Panc1 (cell line): ENCODE measurements around the gene CLSTN2.

Experiments used
- CTCF ChIP-seq: fragments of 450-650 bp; IDR thresholded peaks from 2 replicates; pipeline ENCODE4 v1.5.1; 2017; ENCODE audit warnings: mild to moderate bottlenecking
- SIN3A ChIP-seq: IDR thresholded peaks from 2 replicates; pipeline ENCODE4 v1.6.1; 2012; ENCODE audit warnings: low read depth, mild to moderate bottlenecking, low read length, moderate library complexity, borderline replicate concordance; ENCODE audit not compliant: insufficient read depth
- TCF7L2 ChIP-seq: IDR thresholded peaks from 2 replicates; pipeline ENCODE4 v1.6.1; 2011; ENCODE audit warnings: mild to moderate bottlenecking, low read depth, low read length, inconsistent platforms

DNA sequence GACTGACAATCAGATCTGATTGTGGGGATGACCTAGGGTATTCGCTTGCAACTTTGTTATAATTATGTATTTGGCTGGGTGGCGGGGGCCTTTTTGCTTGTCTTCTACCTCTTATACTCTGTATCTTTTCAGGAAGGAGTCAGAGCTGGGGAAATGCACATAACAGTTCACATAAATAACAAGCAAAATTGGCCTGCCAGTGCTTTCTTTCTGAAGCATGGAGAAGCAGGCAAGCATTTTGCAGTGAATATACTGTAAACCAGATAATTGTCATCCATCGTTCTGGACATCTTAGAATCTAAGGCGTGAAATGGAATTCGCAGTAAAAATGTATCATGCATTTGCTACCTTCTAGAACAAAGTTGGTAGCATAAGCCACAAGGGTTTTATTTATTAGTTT, 227.6 kb downstream of the CLSTN2 start:
- TF ChIP-seq TCF7L2 (no peak), CTCF (no peak), SIN3A (no peak)
